Chondrocyte (in vitro differentiated cells): ENCODE data around the gene PRSS21. TPM values are rescaled to one million over a fixed set of nuclear protein-coding genes. Genes with fewer than 3 reads are reported as not detected.

Experiments
- DNase-seq: peaks from one replicate; pipeline ENCODE4 v3.0.0; 2021; ENCODE audit warnings: mixed read lengths, low spot score
- H3K27ac Mint-ChIP-seq: one replicate; pipeline ENCODE4 v1.8.0; 2021; ENCODE audit warnings: mild to moderate bottlenecking, moderate library complexity, mixed read lengths; ENCODE audit not compliant: unreplicated experiment
- H3K27me3 Mint-ChIP-seq: 2 replicates; pipeline ENCODE4 v1.8.0; 2021; ENCODE audit warnings: low read depth, mixed read lengths
- H3K36me3 Mint-ChIP-seq: 2 replicates; pipeline ENCODE4 v1.8.0; 2021; ENCODE audit warnings: low read depth, mixed read lengths
- H3K4me1 Mint-ChIP-seq: 2 replicates; pipeline ENCODE4 v1.8.0; 2021; ENCODE audit warnings: low read depth, mild to moderate bottlenecking, mixed read lengths
- H3K4me3 Mint-ChIP-seq: one replicate; pipeline ENCODE4 v1.8.0; 2021; ENCODE audit warnings: mild to moderate bottlenecking, moderate library complexity, mixed read lengths; ENCODE audit not compliant: unreplicated experiment
- H3K9me3 Mint-ChIP-seq: 2 replicates; pipeline ENCODE4 v1.8.0; 2021; ENCODE audit warnings: low read depth, mixed read lengths
- CTCF ChIP-seq: fragments of 200-600 bp; sonication (generic); IDR thresholded peaks from 2 replicates; pipeline ENCODE4 v1.5.0; 2021; ENCODE audit warnings: antibody characterized with exemption, mild to moderate bottlenecking, moderate library complexity
- total RNA-seq: library from RNA; stranded (reverse); gene quantifications from 3 replicates; pipeline ENCODE4 v1.2.1, GENCODE V29; 2021

PRSS21 gene
- total RNA-seq, 1 donor from 2014 or later, result not detected

- Mint-ChIP-seq H3K4me3 (peak overlapping the region; percentile 92), H3K36me3 (peaks cover 10% of the 10 kb centered on the region), H3K9me3 (no peaks in the 10 kb centered on the region), H3K4me1 (peaks cover 33% of the 10 kb centered on the region), H3K27me3 (no peaks in the 10 kb centered on the region), H3K27ac (peak overlapping the region; percentile 59)
- no peak for TF ChIP-seq CTCF
- DNase-seq, result no peak
These were observed 41.8 kb upstream of the PRSS21 start for GRCh38 chr16:2775131-2775716.

GRCh38 chr16:2775765-2776499, 41.1 kb upstream of the PRSS21 start:
- peak; percentile 22 for TF ChIP-seq CTCF
- Mint-ChIP-seq H3K9me3 (no peaks in the 10 kb centered on the region), H3K27me3 (no peaks in the 10 kb centered on the region), H3K27ac (peak overlapping the region; percentile 89), H3K4me1 (peaks cover 33% of the 10 kb centered on the region), H3K4me3 (peak overlapping the region; percentile 92), H3K36me3 (peaks cover 10% of the 10 kb centered on the region)
- no peak for DNase-seq

- Mint-ChIP-seq H3K27me3 (no peaks in the 10 kb centered on the region), H3K9me3 (no peaks in the 10 kb centered on the region)
These were observed 40.4 kb upstream of the PRSS21 start for GRCh38 chr16:2776500-2777139.

GRCh38 chr16:2777231-2777902, 39.7 kb upstream of the PRSS21 start, which contains the start of gene ELOB:
Gene ELOB, minus strand, starts transcription at chr16:2777280. Its CDS starts 41 bp downstream, at chr16:2777239.
- Mint-ChIP-seq H3K36me3 (peaks cover 7% of the 10 kb centered on the region), H3K27me3 (no peaks in the 10 kb centered on the region), H3K4me1 (peaks cover 33% of the 10 kb centered on the region), H3K27ac (peak within 1 kb of the TSS; percentile 95), H3K4me3 (peak within 1 kb of the TSS; percentile 92), H3K9me3 (no peaks in the 10 kb centered on the region)
- TF ChIP-seq CTCF, result no peak
- DNase-seq, result no peak

More at GRCh38 chr16:2776500-2777139, 40.4 kb upstream of the PRSS21 start:
- peak overlapping the region; percentile 92 for H3K4me3 Mint-ChIP-seq
- TF ChIP-seq CTCF, result no peak
- H3K4me1 Mint-ChIP-seq, result peaks cover 33% of the 10 kb centered on the region
- peaks cover 10% of the 10 kb centered on the region for H3K36me3 Mint-ChIP-seq
- no peak for DNase-seq
- peak overlapping the region; percentile 89 for H3K27ac Mint-ChIP-seq
